ENCODE measurements around the gene LRRN4CL. TPM values are rescaled to one million over a fixed set of nuclear protein-coding genes. Genes with fewer than 3 reads are reported as not detected.
A peak's percentile ranks its signal among the peaks of the same experiment; 100 is the strongest.

Gene LRRN4CL
- polyA plus RNA-seq, 1 experiment, result 2.9 TPM

DNA sequence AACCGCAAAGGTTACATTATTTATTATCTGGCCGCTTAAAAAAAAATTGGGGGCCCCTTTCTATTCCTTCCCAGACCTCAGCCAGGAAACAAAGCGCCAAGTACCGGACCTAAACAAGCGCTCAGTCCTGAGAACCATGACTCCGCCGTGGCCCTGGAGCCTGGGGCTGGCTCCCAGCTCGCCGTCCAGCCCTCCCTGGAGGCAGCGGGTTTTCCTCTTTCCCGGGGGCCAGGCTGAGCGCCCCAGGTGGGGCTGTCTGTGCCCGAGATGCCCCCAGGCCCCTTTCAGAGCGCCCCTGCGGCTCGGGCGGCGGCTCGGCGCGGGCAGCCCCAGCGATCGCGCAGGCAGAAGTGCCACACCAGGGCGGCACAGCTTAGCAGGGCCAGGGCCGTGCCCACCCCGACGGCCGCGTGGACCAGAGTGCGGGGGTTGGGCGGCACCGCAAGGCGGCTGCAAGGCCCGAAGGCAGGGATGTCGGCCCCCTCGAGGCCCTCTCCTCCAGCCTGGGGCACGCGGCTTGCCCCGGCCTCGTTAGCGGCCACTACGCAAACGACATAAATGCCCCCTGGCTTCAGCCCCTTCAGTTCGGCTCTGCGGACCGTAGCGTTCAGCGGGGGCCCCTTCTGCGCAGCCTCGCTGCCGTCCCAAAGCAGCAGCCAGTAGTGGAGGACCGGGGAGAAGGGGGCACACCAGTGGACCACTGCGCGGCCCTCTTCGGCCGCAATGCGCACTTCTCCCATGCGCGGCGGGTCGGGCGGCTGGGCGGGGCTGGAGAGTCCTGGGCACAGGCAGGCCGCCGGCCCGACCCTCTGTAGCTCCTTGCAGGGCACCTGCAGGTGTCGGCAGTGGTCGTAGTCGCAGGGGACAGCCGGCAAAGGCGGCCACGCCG lies 1.6 kb downstream of the LRRN4CL start:
- H3K36me3 ChIP-seq (ENCODE audit: control insufficient read depth, insufficient read depth, low read length), result peaks cover 13% of the 10 kb centered on the region
- TF ChIP-seq, protein P1, sequence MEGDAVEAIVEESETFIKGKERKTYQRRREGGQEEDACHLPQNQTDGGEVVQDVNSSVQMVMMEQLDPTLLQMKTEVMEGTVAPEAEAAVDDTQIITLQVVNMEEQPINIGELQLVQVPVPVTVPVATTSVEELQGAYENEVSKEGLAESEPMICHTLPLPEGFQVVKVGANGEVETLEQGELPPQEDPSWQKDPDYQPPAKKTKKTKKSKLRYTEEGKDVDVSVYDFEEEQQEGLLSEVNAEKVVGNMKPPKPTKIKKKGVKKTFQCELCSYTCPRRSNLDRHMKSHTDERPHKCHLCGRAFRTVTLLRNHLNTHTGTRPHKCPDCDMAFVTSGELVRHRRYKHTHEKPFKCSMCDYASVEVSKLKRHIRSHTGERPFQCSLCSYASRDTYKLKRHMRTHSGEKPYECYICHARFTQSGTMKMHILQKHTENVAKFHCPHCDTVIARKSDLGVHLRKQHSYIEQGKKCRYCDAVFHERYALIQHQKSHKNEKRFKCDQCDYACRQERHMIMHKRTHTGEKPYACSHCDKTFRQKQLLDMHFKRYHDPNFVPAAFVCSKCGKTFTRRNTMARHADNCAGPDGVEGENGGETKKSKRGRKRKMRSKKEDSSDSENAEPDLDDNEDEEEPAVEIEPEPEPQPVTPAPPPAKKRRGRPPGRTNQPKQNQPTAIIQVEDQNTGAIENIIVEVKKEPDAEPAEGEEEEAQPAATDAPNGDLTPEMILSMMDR (IDR thresholded peaks at IDR 0.05; ENCODE audit: insufficient read depth, low read depth, low read length), result no peak
- POLR2A ChIA-PET, result no interaction called here
- CTCF ChIA-PET, result interaction anchor here (2.6 to 4.0 kb wide), 2 partner anchors 11 to 95 kb away, joined by 5 to 13 read pairs; partner anchors contain the start of gene TUT1
- no peaks in the 10 kb centered on the region for H3K27me3 ChIP-seq (ENCODE audit: control insufficient read depth, insufficient read depth, low read length)
- no peak for DNase-seq (ENCODE audit: low read depth)
- H3K4me3 ChIP-seq (ENCODE audit: low read depth, low read length), result peak overlapping the region; percentile 5; the same call in 1 of the 2 replicates

DNA sequence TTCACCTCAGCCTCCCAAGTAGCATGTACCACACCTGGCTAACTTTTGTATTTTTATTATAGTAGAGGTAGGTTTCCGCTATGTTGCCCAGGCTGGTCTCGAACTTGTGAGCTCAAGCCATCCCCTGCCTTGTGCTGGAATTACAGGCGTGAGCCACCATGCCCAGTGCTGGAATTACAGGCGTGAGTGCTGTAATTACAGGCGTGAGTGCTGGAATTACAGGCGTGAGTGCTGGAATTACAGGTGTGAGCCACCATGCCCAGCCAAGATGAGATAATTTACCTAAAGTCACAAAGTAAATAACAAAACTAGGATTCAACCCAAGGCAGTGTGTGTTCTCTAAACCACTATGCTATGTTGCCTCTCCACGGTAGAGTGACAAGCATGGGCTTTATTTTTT lies 6.8 kb downstream of the LRRN4CL start:
- CTCF ChIA-PET, result interaction anchor here (3.3 kb wide), 1 partner anchor 12 kb away, joined by 40 read pairs; no protein-coding TSS in a partner anchor

GRCh38 chr11:62680825-62681240 lies 8.5 kb downstream of the LRRN4CL start:
- no peak for DNase-seq (ENCODE audit: low read depth)
- no peaks in the 10 kb centered on the region for H3K27me3 ChIP-seq (ENCODE audit: control insufficient read depth, insufficient read depth, low read length)
- TF ChIP-seq, protein P1 (IDR thresholded peaks at IDR 0.05; ENCODE audit: insufficient read depth, low read depth, low read length), result peak; percentile 67
- ChIA-PET POLR2A (no interaction called here), CTCF (interaction anchor here (0.6 to 3.3 kb wide), 28 partner anchors 9 to 299 kb away, joined by 3 to 40 read pairs (median 4); partner anchors contain the start of genes C11orf98, CSKMT, EML3 and GNG3)
- no peak overlapping the region for H3K4me3 ChIP-seq (ENCODE audit: low read depth, low read length)
- H3K36me3 ChIP-seq (ENCODE audit: control insufficient read depth, insufficient read depth, low read length), result peaks cover 11% of the 10 kb centered on the region

More for the DNA sequence above, 6.8 kb downstream of the LRRN4CL start:
- Histone ChIP-seq H3K27me3 (ENCODE audit: control insufficient read depth, insufficient read depth, low read length) (no peaks in the 10 kb centered on the region), H3K4me3 (ENCODE audit: low read depth, low read length) (no peak overlapping the region), H3K36me3 (ENCODE audit: control insufficient read depth, insufficient read depth, low read length) (0 out of 2 replicates have a peak, but pooled peaks cover under 1% of the 10 kb centered on the region)
- TF ChIP-seq, protein P1 (IDR thresholded peaks at IDR 0.05; ENCODE audit: insufficient read depth, low read depth, low read length), result no peak
- no peak for DNase-seq (ENCODE audit: low read depth)
- POLR2A ChIA-PET, result no interaction called here

DNA sequence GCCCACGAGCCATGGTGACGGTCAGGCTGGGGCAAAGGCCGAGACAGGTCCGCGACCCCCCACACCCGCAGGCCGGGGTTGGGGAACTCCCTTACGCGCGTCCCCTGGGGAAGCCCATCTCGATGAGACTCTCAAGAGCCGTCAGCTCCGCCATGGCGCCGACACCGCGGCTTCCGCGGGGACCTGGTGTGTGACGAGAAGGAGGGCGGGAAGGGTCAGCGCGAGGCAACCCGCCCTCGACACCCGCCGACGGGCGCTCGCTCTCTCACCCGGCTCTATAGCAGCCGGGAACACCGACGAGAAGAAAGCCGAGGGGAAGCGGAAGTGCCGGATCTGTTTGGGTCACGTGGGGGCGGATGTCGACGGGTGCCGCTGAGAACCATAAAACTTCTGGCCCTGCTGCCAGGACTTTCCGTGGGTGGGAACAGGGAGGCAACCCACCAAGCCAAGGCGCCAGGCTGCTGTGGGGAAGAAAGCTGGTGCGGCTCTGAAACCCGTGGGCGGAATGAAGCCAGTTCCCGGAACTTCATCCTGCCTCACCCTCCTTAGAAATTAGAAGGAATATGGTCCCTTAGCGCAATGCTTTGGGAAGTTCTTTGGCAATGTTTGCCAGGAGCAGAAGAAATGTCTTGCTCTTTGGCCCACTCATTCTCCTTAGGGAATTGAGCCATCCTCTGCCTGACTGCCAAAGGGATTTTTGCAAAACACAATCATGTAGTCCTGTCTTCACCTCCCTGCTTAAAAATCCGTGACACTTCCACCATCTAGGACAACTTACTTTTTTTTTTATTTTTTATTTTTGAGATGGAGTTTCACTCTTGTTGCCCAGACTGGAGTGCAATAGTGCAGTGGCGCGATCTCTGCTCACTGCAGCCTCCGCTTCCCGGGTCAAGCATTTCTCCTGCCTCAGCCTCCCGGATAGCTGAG lies 10.3 kb downstream of the LRRN4CL start, which contains the start of gene UBXN1:
UBXN1 (minus strand) TSS at position 304 of the 927 bp plus-strand sequence; CDS start at position 154, 150 bp downstream.
- no peaks in the 10 kb centered on the region for H3K27me3 ChIP-seq (ENCODE audit: control insufficient read depth, insufficient read depth, low read length)
- peak within 1 kb of the TSS; percentile 74 for H3K4me3 ChIP-seq (ENCODE audit: low read depth, low read length)
- ChIA-PET POLR2A (interaction anchor here (0.6 kb wide), 3 partner anchors 13 to 187 kb away, joined by 3 to 7 read pairs (median 5); no protein-coding TSS in a partner anchor), CTCF (interaction anchor here (0.7 to 3.3 kb wide), 7 partner anchors 11 to 67 kb away, joined by 3 to 40 read pairs (median 5); partner anchors contain the start of genes BSCL2, C11orf98, CSKMT and EML3)
- peaks cover 11% of the 10 kb centered on the region for H3K36me3 ChIP-seq (ENCODE audit: control insufficient read depth, insufficient read depth, low read length)
- TF ChIP-seq, protein P1 (IDR thresholded peaks at IDR 0.05; ENCODE audit: insufficient read depth, low read depth, low read length), result no peak
- no peak for DNase-seq (ENCODE audit: low read depth)

Measured in BJ (cell line).